ENCODE results near the gene SFXN5.

- TF ChIP-seq EZH2 (IDR thresholded peaks at IDR 0.05; ENCODE audit: insufficient read depth, poor library complexity, severe bottlenecking) (no peak), EZH2phosphoT487 (IDR thresholded peaks at IDR 0.05; ENCODE audit: insufficient read depth, low read depth) (no peak)
These were observed 129.2 kb downstream of the SFXN5 start for GRCh38 chr2:72942293-72942692.
